IPS-NIHi7 (cell line): Measurements from ENCODE around the gene AXIN2.

Experiments used
- DNase-seq: peaks from one replicate; pipeline ENCODE4 v3.0.0; 2012; ENCODE audit warnings: mixed read lengths; ENCODE audit errors: extremely low spot score

The AXIN2 gene

GRCh38 chr17:65584604-65585521 is 23.4 kb upstream of the AXIN2 start:
- DNase-seq, result no peak

GRCh38 chr17:65583921-65584603 is 22.6 kb upstream of the AXIN2 start:
- no peak for DNase-seq

- peak; percentile 57 for DNase-seq
Observed at GRCh38 chr17:65576939-65577338, 15.5 kb upstream of the AXIN2 start.

GRCh38 chr17:65573282-65573602 is 11.8 kb upstream of the AXIN2 start:
- DNase-seq, result no peak

- peak; percentile 78 for DNase-seq
Observed at GRCh38 chr17:65572581-65573281, 11.3 kb upstream of the AXIN2 start.

GRCh38 chr17:65572186-65572580 is 10.7 kb upstream of the AXIN2 start:
- no peak for DNase-seq

- DNase-seq, result no peak
Observed at GRCh38 chr17:65568918-65569317, 7.5 kb upstream of the AXIN2 start.

GRCh38 chr17:65567566-65567965 is 6.1 kb upstream of the AXIN2 start:
- DNase-seq, result no peak

GRCh38 chr17:65565559-65565958 is 4.1 kb upstream of the AXIN2 start:
- no peak for DNase-seq

- DNase-seq, result no peak
Observed at GRCh38 chr17:65564793-65565192, 3.3 kb upstream of the AXIN2 start.

- no peak for DNase-seq
Observed at GRCh38 chr17:65562206-65562531, 721 bp upstream of the AXIN2 start.

- DNase-seq, result peak; percentile 65
Observed at GRCh38 chr17:65560628-65561451, 608 bp downstream of the AXIN2 start.

- DNase-seq, result peak; percentile 66
Observed at GRCh38 chr17:65559804-65560627, 1.4 kb downstream of the AXIN2 start.

GRCh38 chr17:65559461-65559803 is 2.0 kb downstream of the AXIN2 start:
- DNase-seq, result no peak

- no peak for DNase-seq
Observed at GRCh38 chr17:65558683-65559460, 2.6 kb downstream of the AXIN2 start.

- DNase-seq, result no peak
Observed at GRCh38 chr17:65558311-65558682, 3.2 kb downstream of the AXIN2 start.

GRCh38 chr17:65557349-65558310 is 3.8 kb downstream of the AXIN2 start:
- DNase-seq, result no peak

GRCh38 chr17:65556910-65557348 is 4.5 kb downstream of the AXIN2 start:
- no peak for DNase-seq
